Sigmoid colon (tissue), 4 donors: Measurements from ENCODE around the gene ABCA1.

Experiments used
- CTCF ChIP-seq, 4 experiments: fragments of 450-650 bp in 3 of 4; fragments of 200-600 bp in 1 of 4; IDR thresholded peaks; one replicate each; pipeline ENCODE4 v1.5.1; 2016 to 2019; ENCODE audit warnings: antibody characterized with exemption in 4 of 4, mild to moderate bottlenecking in 3 of 4, moderate library complexity in 2 of 4
- POLR2AphosphoS5 ChIP-seq, 4 donors: sonication (generic); formaldehyde crosslinking; IDR thresholded peaks; one replicate each; pipeline ENCODE4 v1.6.1; 2017; ENCODE audit warnings: antibody characterized with exemption in 4 of 4

- TF ChIP-seq CTCF (IDR thresholded peaks at IDR 0.05) (no peak), POLR2AphosphoS5 (IDR thresholded peaks at IDR 0.05) (no peak)
These were observed 41.2 kb upstream of the ABCA1 start for GRCh38 chr9:104969116-104969515.
